Measurements from ENCODE around the gene ITGB6.

The ITGB6 gene

GRCh38 chr2:160087854-160088745 lies 112.0 kb downstream of the ITGB6 start:
- DNase-seq (ENCODE audit: low read depth in 3 of 3) = no peak

- no peak for DNase-seq (ENCODE audit: low read depth in 3 of 3)
Observed at GRCh38 chr2:160085662-160086061, 114.4 kb downstream of the ITGB6 start.

GRCh38 chr2:160077912-160078810 lies 121.9 kb downstream of the ITGB6 start:
- no peak for DNase-seq (ENCODE audit: low read depth in 3 of 3)

- DNase-seq (ENCODE audit: low read depth in 3 of 3) = no peak
Observed at GRCh38 chr2:160076914-160077313, 123.2 kb downstream of the ITGB6 start.

GRCh38 chr2:160076241-160076640 lies 123.8 kb downstream of the ITGB6 start:
- no peak for DNase-seq (ENCODE audit: low read depth in 3 of 3)

GRCh38 chr2:160075171-160075570 lies 124.9 kb downstream of the ITGB6 start:
- DNase-seq (ENCODE audit: low read depth in 3 of 3) = no peak

GRCh38 chr2:160073284-160073888 lies 126.7 kb downstream of the ITGB6 start:
- DNase-seq (ENCODE audit: low read depth in 3 of 3) = no peak

- no peak for DNase-seq (ENCODE audit: low read depth in 3 of 3)
Observed at GRCh38 chr2:160068906-160069305, 131.2 kb downstream of the ITGB6 start.

- DNase-seq (ENCODE audit: low read depth in 3 of 3) = no peak
Observed at GRCh38 chr2:160064916-160065315, 135.2 kb downstream of the ITGB6 start.

GRCh38 chr2:160063879-160064612 lies 136.0 kb downstream of the ITGB6 start:
- no peak for DNase-seq (ENCODE audit: low read depth in 3 of 3)

GRCh38 chr2:160063271-160063670 lies 136.8 kb downstream of the ITGB6 start:
- DNase-seq (ENCODE audit: low read depth in 3 of 3) = no peak

- no peak for DNase-seq (ENCODE audit: low read depth in 3 of 3)
Observed at GRCh38 chr2:160062292-160063005, 137.6 kb downstream of the ITGB6 start, which contains the start of gene PLA2R1. PLA2R1 (minus strand) TSS chr2:160062615; CDS start chr2:160062403, 212 bp downstream.

- DNase-seq (ENCODE audit: low read depth in 3 of 3) = no peak
Observed at GRCh38 chr2:160061944-160062291, 138.2 kb downstream of the ITGB6 start.

- no peak for DNase-seq (ENCODE audit: low read depth in 3 of 3)
Observed at GRCh38 chr2:160061533-160061932, 138.5 kb downstream of the ITGB6 start.

GRCh38 chr2:160060297-160060696 lies 139.8 kb downstream of the ITGB6 start:
- no peak for DNase-seq (ENCODE audit: low read depth in 3 of 3)

- DNase-seq (ENCODE audit: low read depth in 3 of 3) = no peak
Observed at GRCh38 chr2:160057356-160057755, 142.7 kb downstream of the ITGB6 start.

- DNase-seq (ENCODE audit: low read depth in 3 of 3) = no peak
Observed at GRCh38 chr2:160055726-160056108, 144.4 kb downstream of the ITGB6 start.

- no peak for DNase-seq (ENCODE audit: low read depth in 3 of 3)
Observed at GRCh38 chr2:160054984-160055725, 144.9 kb downstream of the ITGB6 start.

GRCh38 chr2:160053946-160054345 lies 146.1 kb downstream of the ITGB6 start:
- DNase-seq (ENCODE audit: low read depth in 3 of 3) = no peak

GRCh38 chr2:160052531-160052930 lies 147.5 kb downstream of the ITGB6 start:
- no peak for DNase-seq (ENCODE audit: low read depth in 3 of 3)
